NCI-H526 (cell line): ENCODE measurements around the gene CTNNA3.

Experiments
- DNase-seq, 2 experiments: peaks; one replicate each; lab custom pipeline; 2025; lab: John Stamatoyannopoulos, UW

Gene CTNNA3

DNA sequence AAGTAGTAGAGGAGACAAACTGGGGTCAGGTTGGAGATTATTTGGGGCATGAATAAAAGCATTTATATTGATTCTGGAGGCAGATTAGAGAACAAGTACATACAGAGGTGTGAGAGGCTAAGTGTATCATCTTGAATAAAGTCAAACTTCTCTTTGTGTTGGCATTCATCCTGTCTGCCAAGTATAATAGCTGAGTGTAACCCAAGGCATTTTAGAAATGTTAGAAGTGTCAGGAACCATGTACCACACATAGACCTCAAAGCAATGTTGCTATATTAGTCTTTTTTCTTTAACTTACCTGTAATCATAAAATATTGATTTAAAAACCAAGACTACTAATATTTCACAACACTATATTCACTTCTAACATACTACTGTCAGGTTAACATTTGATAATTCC is 826.4 kb downstream of the CTNNA3 start:
- DNase-seq = no peak

DNA sequence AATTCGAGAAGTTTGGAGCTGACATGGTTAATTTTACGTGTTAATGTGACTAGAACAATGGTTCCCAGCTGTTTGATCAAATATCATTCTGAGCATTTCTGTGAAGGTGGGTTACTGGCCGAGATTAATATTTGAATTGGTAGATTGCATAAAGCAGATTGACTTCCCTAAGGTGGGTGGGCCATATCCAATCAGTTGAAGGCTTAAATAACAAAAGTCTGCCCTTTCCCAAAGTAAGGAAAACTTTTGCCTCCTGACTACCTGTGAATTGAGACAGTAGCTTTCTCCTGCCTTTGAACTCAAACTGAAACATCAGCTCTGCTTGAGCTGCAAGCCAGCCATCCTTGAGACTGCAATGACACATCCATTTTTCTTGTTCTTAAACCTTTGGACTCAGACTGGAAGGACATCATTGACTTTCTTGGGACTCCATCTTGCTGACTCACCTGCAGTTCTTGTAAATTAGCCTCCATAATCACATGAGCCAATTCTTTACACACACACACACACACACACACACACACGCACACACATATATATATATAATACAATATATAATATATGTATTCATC is 833.2 kb downstream of the CTNNA3 start:
- DNase-seq = no peak

DNA sequence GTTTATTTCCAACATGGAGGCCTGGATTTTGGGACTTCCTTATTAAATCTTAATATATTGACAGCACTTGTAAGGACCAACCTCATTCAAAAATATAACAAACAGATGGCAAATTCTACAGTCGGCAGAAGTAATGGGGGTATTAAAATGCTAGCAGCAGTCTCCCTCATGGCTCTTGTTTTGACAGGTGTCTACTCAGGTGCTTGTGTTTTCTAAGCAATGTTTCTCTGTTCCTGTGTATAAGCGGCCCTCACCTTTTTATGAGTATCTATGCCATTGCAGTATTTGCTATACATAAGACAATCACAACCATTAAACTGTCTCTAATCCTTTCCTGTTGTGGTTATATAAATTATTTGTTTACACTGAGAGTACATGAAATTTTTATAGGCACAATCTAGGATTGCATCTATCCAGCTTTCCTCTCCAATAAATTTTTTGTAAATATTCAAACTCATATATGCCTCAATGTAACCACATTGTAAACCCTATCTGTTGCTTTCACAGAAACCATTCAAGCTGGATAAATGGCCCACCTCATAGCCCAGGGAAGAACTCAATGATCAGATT is 835.5 kb downstream of the CTNNA3 start:
- DNase-seq = no peak

DNA sequence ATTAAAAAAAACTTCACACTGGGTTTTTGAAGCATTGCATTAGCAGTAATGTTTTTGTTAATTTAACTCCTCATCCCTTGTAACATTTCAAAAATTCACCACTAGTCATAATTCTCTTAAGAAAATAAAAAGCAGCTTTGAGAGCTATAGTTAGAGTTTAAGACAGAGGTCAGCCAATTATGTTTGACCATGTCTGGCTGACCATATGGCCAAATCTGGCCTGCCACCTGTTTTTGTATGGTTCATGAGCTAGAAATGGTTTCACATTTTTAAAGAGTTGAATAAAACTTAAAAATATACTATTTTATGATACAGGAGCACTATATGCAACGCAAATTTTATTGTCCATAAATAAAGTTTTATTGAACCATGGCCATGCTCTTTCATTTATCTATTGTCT is 843.2 kb downstream of the CTNNA3 start:
- DNase-seq = no peak

DNA sequence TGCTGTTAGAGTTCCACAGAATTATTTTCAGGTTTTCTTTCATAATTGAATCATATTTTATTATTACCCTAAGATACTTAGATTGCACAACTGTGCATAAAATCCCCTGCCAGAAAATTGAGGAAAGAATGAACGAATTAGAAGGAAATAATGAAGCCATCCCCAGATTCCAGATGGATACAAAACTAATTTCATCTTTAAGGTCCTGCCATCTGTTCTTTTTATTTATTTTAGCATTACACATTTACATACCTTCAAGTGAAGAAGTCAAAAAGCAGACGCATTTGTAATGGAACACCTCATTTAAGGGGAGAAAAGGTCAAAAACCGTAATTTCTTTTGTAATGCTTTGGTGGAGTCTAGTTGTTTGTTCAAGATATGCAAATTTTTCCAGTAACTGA is 847.1 kb downstream of the CTNNA3 start:
- no peak for DNase-seq

DNA sequence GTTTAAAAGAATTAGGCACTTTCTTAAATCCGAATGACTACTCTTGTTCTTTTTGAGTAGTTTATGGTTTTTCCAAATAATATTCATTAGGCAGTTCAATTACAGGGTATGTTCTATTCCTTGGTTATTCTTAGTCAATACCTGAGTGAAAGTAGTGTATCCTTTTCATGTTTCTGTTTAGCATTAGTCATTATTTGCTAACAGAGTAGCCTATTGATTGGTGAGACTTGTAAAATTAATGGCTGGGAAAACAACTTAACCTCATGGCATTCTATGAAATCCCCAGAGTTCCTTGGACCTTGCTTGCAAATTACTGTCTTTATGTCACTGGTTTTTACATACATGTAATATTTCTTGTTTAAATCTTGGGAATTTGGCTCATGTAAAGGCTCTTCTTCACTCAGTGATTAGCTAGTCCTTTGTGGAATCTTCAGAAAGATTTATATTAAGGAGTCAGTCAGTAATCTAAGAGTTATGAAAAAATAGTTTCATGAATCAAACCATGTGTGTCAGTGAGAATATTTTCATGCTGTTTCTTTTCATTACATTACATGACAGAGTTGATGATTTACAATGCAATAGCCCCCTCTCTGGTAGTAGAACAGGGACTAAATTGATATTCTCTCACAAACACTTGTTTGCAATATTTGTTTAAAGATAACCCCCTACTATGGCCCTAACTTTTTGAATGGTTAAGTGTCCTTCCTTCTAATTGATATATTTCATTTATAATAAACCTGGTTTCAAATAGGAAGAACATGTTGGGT is 851.6 kb downstream of the CTNNA3 start:
- DNase-seq = no peak

DNA sequence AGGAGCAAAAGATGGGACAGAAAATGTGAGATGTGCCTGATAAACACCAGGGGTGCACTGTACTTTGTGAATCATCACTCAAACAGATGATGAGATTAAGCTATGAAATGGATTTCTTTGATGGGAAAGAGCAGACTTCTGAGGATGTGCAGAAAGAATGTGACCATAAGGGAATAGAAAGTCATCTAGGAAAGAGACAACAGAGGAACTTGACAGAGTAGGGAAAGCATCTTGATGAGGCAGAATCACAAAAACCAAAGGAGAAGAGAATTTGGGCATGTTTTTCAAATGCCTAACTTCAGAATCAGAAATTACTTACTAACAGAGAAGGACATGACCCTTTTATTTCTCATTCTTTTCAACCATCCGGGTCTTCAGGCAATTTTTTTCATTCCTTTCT is 852.6 kb downstream of the CTNNA3 start:
- no peak for DNase-seq

DNA sequence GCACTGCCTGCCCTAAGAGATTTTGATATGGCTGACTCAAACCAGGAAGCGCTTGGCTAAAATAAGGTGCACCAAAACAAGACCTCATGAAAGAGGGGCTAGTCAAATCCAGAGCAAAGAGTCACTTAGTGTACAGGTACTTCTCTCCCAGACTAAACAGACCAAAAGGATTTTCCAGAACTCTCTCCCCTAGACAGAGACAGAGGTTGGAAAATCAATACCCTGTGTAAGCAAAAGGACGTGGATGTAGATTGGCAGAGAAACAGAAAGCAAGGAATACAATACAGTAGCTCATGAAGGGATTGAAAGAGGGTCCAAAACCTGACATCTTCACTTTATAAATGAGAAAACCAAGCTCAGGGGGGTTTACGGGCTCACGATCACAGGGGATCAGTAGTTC is 853.1 kb downstream of the CTNNA3 start:
- no peak for DNase-seq

DNA sequence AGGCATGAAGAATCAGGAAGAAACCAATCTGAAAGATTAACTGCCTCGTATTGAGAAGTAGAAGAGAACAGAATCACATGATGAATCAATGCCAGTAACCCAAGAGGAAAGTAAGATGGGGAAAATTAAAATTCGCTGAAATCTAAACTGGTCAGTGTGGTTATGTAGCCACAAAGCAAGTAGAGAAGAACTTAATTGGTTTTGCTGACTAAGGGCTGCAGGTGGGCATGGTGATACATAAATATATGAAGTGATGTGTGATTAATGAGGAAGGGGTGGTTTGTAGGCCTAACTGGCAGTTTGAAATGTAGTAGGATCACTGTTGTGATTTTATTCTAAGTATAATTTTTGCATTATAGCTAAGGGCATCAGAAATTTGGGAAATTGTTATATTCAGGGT is 853.6 kb downstream of the CTNNA3 start:
- DNase-seq = no peak

DNA sequence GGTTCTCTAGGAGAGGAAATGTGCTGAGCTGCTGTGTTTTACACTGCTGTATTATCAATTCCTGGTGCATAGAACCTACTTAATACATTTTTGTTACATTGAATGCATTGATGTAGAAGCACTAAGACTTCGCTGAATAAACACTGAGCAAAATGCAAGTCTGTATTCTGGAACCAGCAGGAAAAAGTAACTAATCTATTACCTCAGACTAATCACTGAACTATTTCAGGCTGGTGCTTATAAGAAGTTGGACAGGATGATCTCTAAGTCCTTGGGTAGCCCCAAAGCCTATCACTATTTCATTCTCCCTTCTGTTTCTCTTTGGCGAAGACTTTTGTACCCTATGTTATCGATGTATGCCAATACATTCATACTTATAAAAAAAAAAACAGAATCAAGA is 857.3 kb downstream of the CTNNA3 start:
- DNase-seq = no peak

DNA sequence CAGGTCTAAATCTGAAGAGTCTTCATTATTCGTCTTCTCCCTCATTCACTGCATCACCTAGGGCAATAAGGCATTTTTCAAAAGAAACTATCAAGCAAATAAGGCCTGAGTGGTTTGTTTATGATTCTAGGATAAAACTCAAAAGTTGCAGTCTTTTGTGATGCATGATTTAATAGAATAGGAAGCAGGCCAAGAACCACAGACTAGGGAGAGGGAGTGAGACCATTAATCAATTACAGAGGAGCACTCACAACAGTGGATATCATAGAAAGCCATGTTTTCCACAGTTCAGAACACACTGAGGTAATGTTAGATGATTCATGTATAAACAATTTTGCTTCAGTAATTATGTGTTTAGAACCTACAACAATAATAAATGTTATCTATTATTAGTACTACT is 858.0 kb downstream of the CTNNA3 start:
- DNase-seq = no peak

DNA sequence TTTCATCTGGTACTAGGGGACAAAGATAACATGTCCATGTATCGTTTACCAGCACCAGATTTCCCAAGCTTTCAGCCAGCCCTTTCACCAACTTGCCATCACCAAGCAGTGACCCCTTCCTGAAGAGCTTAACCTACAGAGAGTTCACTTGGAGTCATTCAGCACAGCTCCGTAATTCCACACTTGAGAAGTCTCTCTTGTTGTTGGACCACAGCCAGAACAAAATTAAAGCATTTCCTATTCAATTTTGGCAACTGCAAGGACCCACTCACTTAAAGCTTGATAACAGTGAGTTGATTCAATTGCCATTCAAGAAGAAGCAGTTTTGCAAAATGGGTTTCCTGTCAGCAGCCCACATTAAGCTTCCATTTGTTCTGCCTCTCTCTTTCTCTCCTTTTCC is 858.7 kb downstream of the CTNNA3 start:
- DNase-seq = no peak

DNA sequence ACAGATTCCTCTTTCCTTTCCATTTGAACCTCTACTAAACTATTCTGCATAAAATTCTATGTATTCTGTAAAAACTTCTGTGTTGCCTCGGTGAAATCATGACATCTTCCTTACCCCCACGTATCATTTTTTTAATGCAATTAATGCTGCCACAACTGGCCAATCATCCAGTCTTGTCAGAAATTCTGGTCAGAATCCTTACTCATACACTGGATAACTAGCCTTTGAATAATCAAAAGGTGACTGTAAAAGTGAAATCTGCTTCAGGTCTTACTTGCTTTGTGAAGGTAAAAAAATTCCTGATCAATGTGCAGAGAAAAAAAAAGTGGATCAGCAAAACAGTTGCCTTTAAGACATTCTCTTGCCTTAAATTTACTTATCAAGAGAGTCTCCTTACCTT is 859.2 kb downstream of the CTNNA3 start:
- no peak for DNase-seq

DNA sequence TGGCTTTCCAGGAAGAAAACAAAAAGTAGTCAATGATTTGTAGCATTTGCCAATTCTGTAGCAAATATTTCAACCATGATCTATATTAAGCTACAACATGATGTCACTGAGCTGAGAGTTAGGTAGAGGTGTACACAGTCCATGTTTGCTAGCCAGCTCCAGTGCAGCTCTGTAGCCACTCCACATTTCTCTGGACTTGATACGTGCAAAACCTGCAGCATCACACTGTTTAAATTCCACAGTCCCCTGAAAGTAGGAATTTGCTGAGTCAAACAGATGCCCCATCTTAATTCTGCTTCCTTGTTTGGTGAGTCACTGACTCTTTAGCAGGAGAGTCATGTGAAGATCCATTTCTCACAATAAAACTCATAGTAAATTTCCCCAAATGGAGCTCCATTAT is 859.9 kb downstream of the CTNNA3 start:
- DNase-seq = no peak

DNA sequence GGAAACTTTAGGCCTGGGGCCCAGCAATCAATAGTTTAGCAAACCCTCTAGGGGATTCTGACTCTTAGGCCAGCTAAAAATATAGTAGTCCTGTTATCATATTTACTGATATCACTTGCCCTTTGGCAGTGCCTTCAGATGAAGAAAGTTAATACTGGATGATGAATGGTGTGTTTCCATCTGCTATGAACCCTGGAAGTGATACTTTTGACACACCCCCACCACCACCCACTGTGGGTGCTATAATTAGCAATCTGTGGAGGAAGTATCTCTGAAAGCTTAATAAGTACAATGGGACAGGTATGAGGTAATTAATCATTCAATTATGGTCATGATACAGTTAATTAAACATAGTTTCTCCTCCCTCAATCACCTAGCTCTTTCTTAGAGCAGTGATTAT is 860.6 kb downstream of the CTNNA3 start:
- no peak for DNase-seq

DNA sequence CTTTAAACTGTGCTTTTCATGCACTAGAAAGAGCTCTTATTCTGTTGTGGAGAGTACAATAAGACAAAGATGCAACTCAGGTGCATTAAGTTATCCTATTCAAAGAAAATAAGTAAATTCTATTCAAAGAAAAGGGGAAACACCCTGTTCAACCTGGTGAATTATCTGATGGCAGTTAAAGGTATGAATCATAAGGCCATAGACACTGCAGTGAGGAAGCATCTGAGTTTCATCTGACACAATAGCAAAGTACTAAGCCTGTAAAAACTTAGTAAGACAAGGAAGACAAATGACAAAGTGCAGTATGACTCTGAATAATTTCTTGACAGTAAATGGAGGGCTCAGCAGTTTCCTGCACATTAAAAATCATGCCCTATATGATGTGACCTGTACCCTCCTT is 861.2 kb downstream of the CTNNA3 start:
- no peak for DNase-seq

DNA sequence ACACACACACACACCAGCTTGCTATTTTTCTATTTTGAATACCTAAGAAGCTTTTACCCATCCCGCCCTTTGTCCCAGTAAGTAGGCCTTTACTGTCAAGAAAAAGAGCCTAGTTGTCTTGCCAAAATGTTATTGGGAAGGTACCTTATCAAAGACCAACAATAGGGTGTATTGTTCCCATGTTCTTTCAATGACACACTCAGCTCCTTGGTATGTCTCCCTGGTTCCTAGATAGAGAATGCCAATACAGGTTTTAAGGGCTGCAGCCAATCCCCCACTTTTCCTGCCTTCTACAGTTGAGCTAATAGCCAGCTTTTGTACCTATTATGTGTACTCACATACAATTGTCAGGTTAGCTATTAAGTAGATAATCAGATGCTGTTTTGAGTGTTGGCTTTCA is 862.1 kb downstream of the CTNNA3 start:
- no peak for DNase-seq

DNA sequence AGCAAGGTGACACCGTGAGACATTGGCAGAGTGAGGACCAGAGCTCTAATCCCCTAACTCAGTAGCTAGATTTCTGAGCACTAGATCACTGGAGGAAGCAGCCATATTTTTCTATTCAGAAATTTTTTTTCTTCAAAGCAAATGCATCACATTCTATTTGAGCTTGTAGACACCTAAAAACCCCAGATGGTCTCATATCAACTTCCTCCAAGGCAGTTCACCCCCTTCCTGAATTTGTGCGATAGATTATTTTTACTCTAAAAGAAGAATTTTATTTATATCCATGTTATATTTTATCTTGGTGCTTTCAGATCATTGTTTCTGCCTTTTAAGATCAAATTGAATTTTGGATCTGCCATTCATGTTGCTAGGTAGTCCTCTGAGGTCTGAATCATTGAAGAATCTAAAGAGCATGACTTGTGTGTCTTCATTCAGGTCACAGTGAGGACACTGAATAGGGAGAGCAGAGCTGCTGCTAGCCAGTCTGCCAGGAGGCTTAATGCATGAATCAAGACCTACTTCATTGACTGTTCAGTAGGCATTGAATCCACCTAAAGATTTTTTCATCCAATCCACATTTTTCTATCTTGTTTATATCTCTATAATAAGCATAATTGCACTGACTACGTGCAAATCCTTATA is 863.1 kb downstream of the CTNNA3 start:
- DNase-seq = no peak

DNA sequence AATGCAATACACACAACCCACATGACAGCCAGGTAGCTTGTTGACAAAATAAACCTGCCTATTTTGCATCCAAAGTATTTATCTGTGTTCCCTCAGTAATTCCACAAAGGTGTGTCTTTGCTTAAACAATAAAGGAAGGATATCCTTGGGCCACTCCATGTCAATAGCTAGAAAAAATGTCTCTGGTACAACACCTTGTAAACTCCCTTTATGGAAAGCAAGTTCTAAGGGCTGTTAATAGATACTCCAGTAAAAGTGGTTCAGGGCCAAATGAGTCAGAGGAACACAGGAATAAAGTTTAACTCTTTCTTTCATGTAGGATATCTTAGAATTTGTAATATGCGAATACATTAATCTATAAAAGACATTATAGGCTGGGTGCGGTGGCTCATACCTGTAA is 867.0 kb downstream of the CTNNA3 start:
- no peak for DNase-seq

DNA sequence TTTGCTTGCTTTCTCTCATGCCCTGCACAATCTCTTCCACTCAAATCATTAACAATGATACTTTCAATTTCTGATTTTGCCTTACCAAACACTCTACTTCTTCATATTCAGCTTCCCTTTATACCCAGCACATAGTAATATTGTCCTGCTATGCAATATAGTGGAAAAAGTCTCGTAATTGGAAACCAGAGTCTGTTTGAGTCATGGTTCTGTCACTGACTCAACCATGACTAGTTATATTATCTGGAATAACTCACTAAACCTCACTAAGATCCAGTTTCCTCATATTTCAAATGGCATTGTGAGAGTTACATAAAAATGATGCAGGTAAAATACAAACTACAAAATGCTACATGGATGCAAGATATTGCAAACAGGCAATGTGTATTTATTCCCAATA is 868.6 kb downstream of the CTNNA3 start:
- DNase-seq = no peak

DNA sequence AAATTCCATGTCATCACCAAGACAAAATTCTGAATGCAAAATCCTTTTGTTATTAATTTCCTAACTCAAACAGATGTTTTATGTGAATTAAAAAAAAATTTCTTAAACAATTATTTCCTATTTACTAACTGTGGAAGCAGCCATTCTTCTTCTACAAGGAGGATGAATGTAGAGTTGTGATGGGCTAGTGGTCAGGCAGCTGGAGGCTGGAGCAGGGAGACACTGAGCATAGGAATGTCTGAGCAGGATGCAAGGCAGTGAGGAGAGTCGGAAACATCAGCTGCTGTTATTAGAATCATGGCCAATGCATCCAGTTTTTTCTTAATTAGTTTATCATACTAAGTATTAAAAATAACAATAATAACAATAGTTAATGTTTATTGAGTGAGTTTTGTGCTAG is 872.7 kb downstream of the CTNNA3 start:
- DNase-seq = no peak

DNA sequence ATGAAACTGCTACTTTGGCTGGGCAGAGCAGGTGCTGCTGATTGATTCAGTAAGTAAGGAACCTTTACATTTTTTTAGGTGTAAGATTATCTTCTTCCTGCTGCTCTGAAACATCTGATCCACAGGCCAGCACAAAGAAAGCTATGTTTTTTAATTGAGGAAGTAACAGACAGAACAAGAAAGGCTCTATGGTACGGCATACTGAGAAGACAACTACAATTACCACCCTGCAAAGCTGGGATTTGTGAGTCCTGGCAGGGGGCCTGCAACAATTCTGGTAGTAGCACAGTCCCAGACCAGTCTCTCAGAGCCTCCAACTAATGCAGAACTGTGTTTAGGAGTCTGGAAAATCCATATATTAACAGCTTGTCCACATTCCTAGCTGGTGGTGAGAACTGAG is 873.2 kb downstream of the CTNNA3 start:
- no peak for DNase-seq

DNA sequence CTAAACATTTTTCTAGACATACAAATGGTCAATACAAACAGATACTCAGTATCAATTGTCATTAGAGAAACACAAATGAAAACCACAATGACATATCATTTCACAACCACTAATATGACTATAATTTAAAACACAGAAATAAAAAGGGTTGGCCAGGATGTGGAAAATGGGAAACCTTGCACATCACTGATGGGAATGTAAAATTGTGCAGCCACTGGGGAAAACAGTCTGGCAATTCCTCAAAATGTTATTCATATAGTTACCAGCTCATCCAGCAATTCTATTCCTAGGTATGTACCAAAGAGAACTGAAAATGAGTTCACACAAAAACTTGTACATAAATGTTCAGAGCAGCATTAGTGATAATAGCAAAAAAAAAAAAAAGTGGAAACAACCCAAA is 876.3 kb downstream of the CTNNA3 start:
- no peak for DNase-seq
